ENCODE results near the gene ZNF48.

The ZNF48 gene

GRCh38 chr16:30358990-30359870 lies 36.0 kb upstream of the ZNF48 start:
- DNase-seq, result no peak

GRCh38 chr16:30359871-30360170 lies 35.4 kb upstream of the ZNF48 start:
- no peak for DNase-seq

GRCh38 chr16:30361180-30361579 lies 34.0 kb upstream of the ZNF48 start:
- DNase-seq, result no peak

- no peak for DNase-seq
Observed at GRCh38 chr16:30365200-30365599, 30.0 kb upstream of the ZNF48 start.

- no peak for DNase-seq
Observed at GRCh38 chr16:30366511-30366910, 28.7 kb upstream of the ZNF48 start.

GRCh38 chr16:30367349-30368009 lies 27.7 kb upstream of the ZNF48 start:
- DNase-seq, result no peak

- peak; percentile 75 to 88 (median 84) for DNase-seq
Observed at GRCh38 chr16:30368122-30368791, 27.0 kb upstream of the ZNF48 start.

GRCh38 chr16:30368792-30369090 lies 26.5 kb upstream of the ZNF48 start:
- DNase-seq, result peak in 1 of 4 experiments; percentile 9

- DNase-seq, result peak in 1 of 4 experiments; percentile 25
Observed at GRCh38 chr16:30369091-30369937, 25.9 kb upstream of the ZNF48 start.

GRCh38 chr16:30369938-30370455 lies 25.2 kb upstream of the ZNF48 start:
- DNase-seq, result no peak

GRCh38 chr16:30370456-30371247 lies 24.6 kb upstream of the ZNF48 start, which contains the start of gene TBC1D10B:
Gene TBC1D10B (minus strand): TSS chr16:30370494. CDS start chr16:30370183, 311 bp downstream.
- peak; percentile 98 to 100 (median 100) for DNase-seq

GRCh38 chr16:30371248-30371816 lies 23.9 kb upstream of the ZNF48 start:
- no peak for DNase-seq

GRCh38 chr16:30372038-30372712 lies 23.0 kb upstream of the ZNF48 start:
- DNase-seq, result no peak

- DNase-seq, result no peak
Observed at GRCh38 chr16:30372725-30373124, 22.5 kb upstream of the ZNF48 start.

- DNase-seq, result no peak
Observed at GRCh38 chr16:30374538-30374937, 20.7 kb upstream of the ZNF48 start, which contains the start of gene MYL11. Gene MYL11 (plus strand): TSS chr16:30374802. CDS start chr16:30374858, 56 bp downstream.

GRCh38 chr16:30375864-30376263 lies 19.4 kb upstream of the ZNF48 start:
- DNase-seq, result no peak

GRCh38 chr16:30376461-30376902 lies 18.7 kb upstream of the ZNF48 start:
- DNase-seq, result no peak

GRCh38 chr16:30377050-30377811 lies 18.0 kb upstream of the ZNF48 start:
- DNase-seq, result peak in 1 of 4 experiments; percentile 76

- peak; percentile 81 to 91 (median 87) for DNase-seq
Observed at GRCh38 chr16:30377812-30378235, 17.4 kb upstream of the ZNF48 start.
